Psoas muscle (tissue), 8 donors: Measurements from ENCODE around the gene CDH8. TPM values are rescaled to one million over a fixed set of nuclear protein-coding genes. Genes with fewer than 3 reads are reported as not detected.
A peak's percentile ranks its signal among the peaks of the same experiment; 100 is the strongest.

ENCODE experiments used
- ATAC-seq, 4 donors: fragments of 200-7000 bp; cut with Tn5 transposase; one replicate each; pipeline ENCODE4 v1.9.1; 2020; ENCODE audit warnings: moderate library complexity in 3 of 4, mild to moderate bottlenecking in 2 of 4
- DNase-seq, 2 donors: peaks; one replicate each; pipeline ENCODE4 v3.0.0-alpha.2; 2020
- H3K27ac ChIP-seq: fragments of 200-600 bp; one replicate; pipeline ENCODE4 v1.8.0; 2022
- H3K27me3 ChIP-seq, 3 donors: fragments of 200-600 bp in 1 of 3; one replicate each; pipeline versions ENCODE4 v1.6.1 to v1.8.0; 2013 to 2022; ENCODE audit warnings: low read length in 2 of 3, mild to moderate bottlenecking in 2 of 3, moderate library complexity in 1 of 3; ENCODE audit not compliant: insufficient read depth in 3 of 3
- H3K36me3 ChIP-seq, 2 donors: fragments of 200-600 bp in 1 of 2; one replicate each; pipeline versions ENCODE4 v1.6.1 to v1.8.0; 2013 to 2022; ENCODE audit warnings: low read depth in 1 of 2, mild to moderate bottlenecking in 1 of 2, moderate library complexity in 1 of 2; ENCODE audit not compliant: insufficient read depth in 1 of 2
- H3K4me1 ChIP-seq: fragments of 200-600 bp; one replicate; pipeline ENCODE4 v1.8.0; 2022
- H3K4me3 ChIP-seq: fragments of 200-600 bp; one replicate; pipeline ENCODE4 v1.8.0; 2022; ENCODE audit warnings: mild to moderate bottlenecking
- H3K9me3 ChIP-seq: fragments of 200-600 bp; one replicate; pipeline ENCODE4 v1.8.0; 2022
- CTCF ChIP-seq: fragments of 200-600 bp; IDR thresholded peaks from one replicate; pipeline ENCODE4 v1.8.0; 2022; ENCODE audit warnings: antibody characterized with exemption
- WGBS, 3 donors: extraction: QIAGEN DNeasy Blood & Tissue Kit; methylation state at CpG; one replicate each; pipeline versions ENCODE4 v1.1.6 to v1.1.7; 2013; 5-methylcytosine and 5-hydroxymethylcytosine counted together
- intact Hi-C, 2 donors: fragments of 100-400 bp; cut with DNase I; formaldehyde crosslinking; loops; one replicate each; pipeline versions ENCODE4 v1.11.0 to v1.14.2; 2022
- long read RNA-seq, 2 donors: library from polyadenylated mRNA; unstranded; transcript quantifications; one replicate each; pipeline ENCODE4 v2.0.0, GENCODE V29; 2021
- polyA plus RNA-seq, 3 donors: library from polyadenylated mRNA; stranded (reverse); fragments of 200-250 nt; gene quantifications; one replicate each; pipeline ENCODE4 v1.2.3, GENCODE V29; 2013
- total RNA-seq, 4 donors: library from RNA; stranded (reverse); fragmentation: NEBNext Ultra II Directional in 2 of 4; extraction: Animal tissue kit (Norgen Biotek cat#: 25700) in 2 of 4; gene quantifications; one replicate each; pipeline versions ENCODE4 v1.2.1 to v1.2.4, GENCODE V29; 2021 to 2023
- donor health status: healthy with polysubstance abuse.
- donor health status: DM: no; HTN: no; CAD: no; lungs with moderate emphysema.
- donor health status: Bipolar disorder and iron deficiency.
- donor health status: healthy.
- donor health status: DM: yes; HTN: yes; CAD: no.
- donor health status: DM: no; HTN: no; CAD: no.
- donor health status: DM: no; HTN: no; CAD: no.
- donor health status: DM: yes; HTN: yes; CAD: no.

CDH8 gene
- total RNA-seq, result 1 to 10 TPM in 1 of 4 donors, under 1 TPM in 3; 0.58 to 1.2 (median 0.87) TPM
- polyA plus RNA-seq, result under 1 TPM; 0.13 to 0.29 (median 0.21) TPM
- long read RNA-seq, donor 1, partial matches to known transcripts, result 0 of 1 reads
- long read RNA-seq, donor 1, other reads (novel, unspliced or antisense), result 0 of 1 reads
- long read RNA-seq, donor 2, result 0 reads

GRCh38 chr16:62036101-62036801 lies at the start of gene CDH8:
CDH8 (minus strand) TSS chr16:62036438; CDS start chr16:62021403, 15,035 bp downstream.
- DNase-seq, result no peak
- 2 to 3% (median 2%) methylated on average over 53 to 60 of the region's 60 CpGs for WGBS, 3 donors
- Histone ChIP-seq H3K9me3 (no peaks in the 10 kb centered on the region), H3K27ac (no peak within 1 kb of the TSS), H3K4me3 (peak within 1 kb of the TSS; percentile 42), H3K27me3 (peaks cover 0 to 29% (median 3%) of the 10 kb centered on the region in 3 donors), H3K36me3 (no peaks in the 10 kb centered on the region), H3K4me1 (no peaks in the 10 kb centered on the region)
- no peak for TF ChIP-seq CTCF
- ATAC-seq, result peak in 1 of 4 donors; percentile 35
- intact Hi-C loops, result no loop called here

- Histone ChIP-seq H3K36me3 (no peaks in the 10 kb centered on the region), H3K4me3 (no peak overlapping the region), H3K27me3 (no peaks in the 10 kb centered on the region), H3K27ac (no peak overlapping the region), H3K9me3 (no peaks in the 10 kb centered on the region), H3K4me1 (no peaks in the 10 kb centered on the region)
- ATAC-seq, result no peak
- 80 to 86% (median 80%) methylated on average over 4 of the region's 4 CpGs for WGBS, 3 donors
- no peak for DNase-seq
- TF ChIP-seq CTCF, result no peak
- intact Hi-C loops, result no loop called here
Observed at GRCh38 chr16:62079236-62079635, 43.0 kb upstream of the CDH8 start.

- intact Hi-C loops, result no loop called here
- no peak for TF ChIP-seq CTCF
- no peaks in the 10 kb centered on the region for H3K9me3 ChIP-seq
- no peak for ATAC-seq
- 39 to 49% (median 47%) methylated on average over 4 of the region's 4 CpGs for WGBS, 3 donors
- H3K36me3 ChIP-seq, result no peaks in the 10 kb centered on the region
- H3K4me3 ChIP-seq, result no peak overlapping the region
- no peaks in the 10 kb centered on the region for H3K4me1 ChIP-seq
- no peak for DNase-seq
- no peaks in the 10 kb centered on the region for H3K27me3 ChIP-seq
- no peak overlapping the region for H3K27ac ChIP-seq
Observed at GRCh38 chr16:62077998-62078397, 41.8 kb upstream of the CDH8 start.

GRCh38 chr16:62076886-62077285 lies 40.6 kb upstream of the CDH8 start:
- H3K4me1 ChIP-seq, result no peaks in the 10 kb centered on the region
- DNase-seq, result no peak
- no peak for TF ChIP-seq CTCF
- no peaks in the 10 kb centered on the region for H3K27me3 ChIP-seq
- no peak overlapping the region for H3K27ac ChIP-seq
- no peaks in the 10 kb centered on the region for H3K36me3 ChIP-seq
- WGBS, 3 donors, result 85 to 89% (median 87%) methylated on average over 3 of the region's 3 CpGs
- no peak overlapping the region for H3K4me3 ChIP-seq
- H3K9me3 ChIP-seq, result no peaks in the 10 kb centered on the region
- no peak for ATAC-seq
- intact Hi-C loops, result no loop called here

- Histone ChIP-seq H3K9me3 (no peaks in the 10 kb centered on the region), H3K36me3 (no peaks in the 10 kb centered on the region), H3K27ac (no peak overlapping the region), H3K27me3 (no peaks in the 10 kb centered on the region), H3K4me3 (no peak overlapping the region), H3K4me1 (no peaks in the 10 kb centered on the region)
- ATAC-seq (no peak), DNase-seq (no peak)
- intact Hi-C loops, result no loop called here
- WGBS, 3 donors, result 78 to 89% (median 89%) methylated on average over 1 of the region's 1 CpG
- no peak for TF ChIP-seq CTCF
Observed at GRCh38 chr16:62068747-62069146, 32.5 kb upstream of the CDH8 start.
